Measurements from ENCODE around the gene COL19A1. TPM values are rescaled to one million over a fixed set of nuclear protein-coding genes. Genes with fewer than 3 reads are reported as not detected.

COL19A1 gene
- total and polyA plus RNA-seq, 2 of the 13 experiments (the other 11 are each of a cell fraction or from before 2014, with no cell fraction given) = not detected

- TF ChIP-seq HOXD1 (CRISPR knock-in tag; IDR thresholded peaks at IDR 0.05) (no peak), HMGXB3 (CRISPR knock-in tag; IDR thresholded peaks at IDR 0.05; ENCODE audit: borderline replicate concordance) (0 out of 2 replicates have a peak, but pooled peaks have one; percentile 18), FOXO1 (CRISPR knock-in tag; IDR thresholded peaks at IDR 0.05) (peak; percentile 56; the same call in 1 of the 2 replicates), EED (CRISPR knock-in tag; IDR thresholded peaks at IDR 0.05) (no peak), IRF2 (CRISPR knock-in tag; IDR thresholded peaks at IDR 0.05) (0 out of 2 replicates have a peak, but pooled peaks have one; percentile 19), ZNF770 (CRISPR knock-in tag; IDR thresholded peaks at IDR 0.05) (no peak), ARID5B (CRISPR knock-in tag; IDR thresholded peaks at IDR 0.05) (peak; percentile 70), SOX13 (IDR thresholded peaks at IDR 0.05) (no peak), SOX13 (CRISPR knock-in tag; conservative IDR thresholded peaks at IDR 0.05 in 1 of 2, IDR thresholded peaks at IDR 0.05 in 1 of 2) (0 out of 4 replicates have a peak, but pooled peaks of 1 of the 2 experiments have one; percentile 8), ZNF12 (CRISPR knock-in tag; IDR thresholded peaks at IDR 0.05) (no peak), SRSF1 (optimal IDR thresholded peaks at IDR 0.05; ENCODE audit: low read depth, low read length) (peak; percentile 62), PAXIP1 (CRISPR knock-in tag; conservative IDR thresholded peaks at IDR 0.05) (peak; percentile 38; the same call in 1 of the 2 replicates), ELF3 (CRISPR knock-in tag; IDR thresholded peaks at IDR 0.05) (peak; percentile 42), SALL1 (CRISPR knock-in tag; IDR thresholded peaks at IDR 0.05) (peak; percentile 35; the same call in 1 of the 2 replicates), FOXA3 (CRISPR knock-in tag; IDR thresholded peaks at IDR 0.05) (peak; percentile 87), YEATS4 (CRISPR knock-in tag; IDR thresholded peaks at IDR 0.05; ENCODE audit: borderline replicate concordance) (no peak)
Observed at GRCh38 chr6:70241991-70242420, 375.6 kb downstream of the COL19A1 start (continued).
